Fibroblast of skin of left quadriceps (primary cell): ENCODE data around the gene TEX54.
A peak's percentile ranks its signal among the peaks of the same experiment; 100 is the strongest.
"Not testable (repeated sequence)": the region's sequence is repeated elsewhere in the genome, so short reads cannot be mapped to it uniquely, and the experiment has no call there.

Source experiments
- DNase-seq, 2 experiments: peaks; one replicate each; pipeline ENCODE4 v3.0.0-alpha.2; 2013; ENCODE audit warnings: low read depth in 2 of 2

Gene TEX54

DNA sequence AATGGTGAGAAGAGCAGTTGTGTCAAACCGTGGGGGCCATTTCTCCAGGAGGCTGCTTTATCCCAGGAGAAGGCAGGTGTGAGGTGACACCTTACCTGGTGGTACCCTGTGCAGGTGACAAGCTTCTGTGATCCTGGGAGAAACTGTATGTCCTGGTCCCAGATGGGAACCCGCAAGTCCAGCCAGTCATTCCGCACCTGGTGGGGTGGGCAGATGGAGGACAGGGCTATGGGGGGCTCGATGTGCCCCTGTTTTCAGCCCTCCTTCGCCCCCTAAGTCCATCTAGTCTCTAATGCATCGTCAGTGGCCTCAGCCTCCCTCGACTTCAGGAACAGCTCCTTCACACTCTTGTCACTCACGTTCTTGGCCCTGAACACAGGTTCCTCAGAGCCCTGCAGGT lies 2.7 kb upstream of the TEX54 start:
- DNase-seq: no peak

GRCh38 chr11:62831520-62832335 lies 913 bp downstream of the TEX54 start, which contains the start of gene STX5:
Gene STX5, minus strand, starts transcription at chr11:62832051. Its CDS starts 808 bp downstream, at chr11:62831243.
- peak; percentile 95 for DNase-seq

DNA sequence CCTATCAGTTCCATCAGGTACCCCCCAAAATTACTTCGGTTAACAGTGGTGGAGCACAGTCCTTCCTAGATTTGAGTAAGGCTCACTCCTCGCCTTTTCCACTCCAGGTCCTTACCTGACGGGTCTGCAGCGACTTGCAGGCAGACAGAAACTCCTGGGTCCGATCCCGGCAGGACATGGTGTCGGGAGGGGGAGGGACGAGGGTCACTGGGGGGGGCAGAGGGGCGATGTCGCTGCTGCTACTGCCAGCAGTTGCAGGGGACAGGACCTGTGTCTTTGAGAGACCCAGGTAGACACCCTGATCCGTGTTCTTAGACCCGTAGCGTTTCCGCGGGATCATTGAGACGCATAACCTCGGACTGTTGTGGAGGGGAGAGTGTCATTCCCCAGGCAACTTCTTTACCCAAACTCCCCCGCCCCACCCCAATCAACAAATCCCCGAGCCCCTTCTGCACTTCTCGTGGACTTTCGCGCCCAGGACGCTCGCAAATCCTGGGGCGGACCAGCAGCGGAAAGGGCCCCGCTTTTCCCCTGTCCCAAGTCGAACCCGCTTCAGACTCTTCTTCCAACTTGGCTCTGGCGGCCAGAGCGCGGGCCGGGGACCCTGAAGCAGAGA lies 1.6 kb downstream of the TEX54 start:
- no peak for DNase-seq

- DNase-seq: not testable (repeated sequence)
Measured at GRCh38 chr11:62828130-62828529, 4.5 kb downstream of the TEX54 start.

GRCh38 chr11:62823677-62824076 lies 9.0 kb downstream of the TEX54 start:
- no peak for DNase-seq

- no peak for DNase-seq
Measured at GRCh38 chr11:62817129-62817528, 15.5 kb downstream of the TEX54 start.

- no peak for DNase-seq
Measured at GRCh38 chr11:62816557-62816956, 16.1 kb downstream of the TEX54 start.

GRCh38 chr11:62811659-62812058 lies 21.0 kb downstream of the TEX54 start:
- no peak for DNase-seq

- no peak for DNase-seq
Measured at GRCh38 chr11:62810748-62811147, 21.9 kb downstream of the TEX54 start.

DNA sequence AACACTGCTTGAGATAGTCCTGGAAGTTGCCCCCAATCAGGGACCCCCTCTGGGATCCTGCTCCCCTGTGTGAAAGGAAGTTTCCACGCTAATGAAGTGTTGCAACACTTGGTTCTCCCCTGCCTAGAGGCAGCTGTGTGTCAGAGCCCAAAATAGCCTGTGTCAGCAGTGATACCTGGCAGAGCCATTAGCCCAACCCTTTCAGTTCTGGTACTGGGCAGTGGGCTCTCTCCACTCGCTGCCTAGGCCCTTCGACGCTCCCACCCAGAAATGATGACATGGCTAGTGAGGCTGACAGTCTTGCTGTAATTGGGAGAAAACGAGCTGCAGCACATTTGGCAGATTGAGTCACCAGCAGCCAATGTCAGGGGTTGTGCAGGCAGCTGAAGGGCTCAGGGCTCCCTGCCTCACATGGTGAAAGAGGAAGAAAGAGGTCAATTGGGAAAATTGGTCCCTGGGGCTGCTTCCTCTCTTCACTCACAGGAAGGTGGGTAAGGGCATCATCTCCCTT lies 26.0 kb downstream of the TEX54 start:
- DNase-seq: no peak

- no peak for DNase-seq
Measured at GRCh38 chr11:62805961-62806441, 26.6 kb downstream of the TEX54 start.

DNA sequence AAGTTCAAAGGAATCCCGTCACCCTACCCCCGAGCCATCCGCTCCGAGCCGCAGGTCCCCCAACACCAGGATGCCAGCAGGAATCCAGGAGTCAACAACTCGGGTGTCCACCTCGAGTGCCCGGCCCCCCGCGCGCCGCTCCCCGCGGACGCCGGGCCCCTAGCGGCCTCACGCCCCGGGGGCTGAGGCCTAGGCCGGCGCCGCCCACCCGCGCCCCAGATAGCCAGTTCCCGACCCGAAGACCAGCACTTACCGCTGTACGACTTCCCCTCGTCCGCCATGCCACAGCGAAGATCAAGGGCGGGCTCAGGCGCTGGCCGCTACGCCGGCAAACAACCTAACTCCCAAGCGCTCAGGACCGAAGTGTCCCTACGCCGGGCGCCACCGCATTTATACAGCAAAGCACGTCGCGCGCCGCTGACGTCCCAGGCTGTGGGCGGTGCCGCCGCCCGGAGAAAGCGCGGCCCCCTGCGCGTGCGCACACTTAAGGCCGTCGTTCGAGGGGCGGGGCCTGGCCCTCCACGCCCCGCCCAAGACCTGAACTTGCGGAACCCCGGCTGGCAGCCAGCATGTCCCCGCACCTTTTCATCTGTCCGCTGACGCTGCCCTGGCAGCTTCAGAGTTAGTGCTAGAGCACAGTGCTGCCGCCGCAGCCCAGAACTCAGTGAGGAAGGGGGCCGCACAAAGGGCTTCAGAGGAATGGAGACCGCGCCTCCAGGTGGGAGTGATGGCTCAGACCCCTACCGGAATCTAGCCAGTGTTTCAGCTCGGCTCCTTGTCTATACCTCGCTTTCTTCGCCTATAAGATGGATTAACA lies 27.4 kb downstream of the TEX54 start, which contains the start of gene NXF1:
NXF1 (minus strand) TSS at position 365 of the 817 bp plus-strand sequence; CDS start at position 281, 84 bp downstream.
- DNase-seq: peak; percentile 81 to 84

DNA sequence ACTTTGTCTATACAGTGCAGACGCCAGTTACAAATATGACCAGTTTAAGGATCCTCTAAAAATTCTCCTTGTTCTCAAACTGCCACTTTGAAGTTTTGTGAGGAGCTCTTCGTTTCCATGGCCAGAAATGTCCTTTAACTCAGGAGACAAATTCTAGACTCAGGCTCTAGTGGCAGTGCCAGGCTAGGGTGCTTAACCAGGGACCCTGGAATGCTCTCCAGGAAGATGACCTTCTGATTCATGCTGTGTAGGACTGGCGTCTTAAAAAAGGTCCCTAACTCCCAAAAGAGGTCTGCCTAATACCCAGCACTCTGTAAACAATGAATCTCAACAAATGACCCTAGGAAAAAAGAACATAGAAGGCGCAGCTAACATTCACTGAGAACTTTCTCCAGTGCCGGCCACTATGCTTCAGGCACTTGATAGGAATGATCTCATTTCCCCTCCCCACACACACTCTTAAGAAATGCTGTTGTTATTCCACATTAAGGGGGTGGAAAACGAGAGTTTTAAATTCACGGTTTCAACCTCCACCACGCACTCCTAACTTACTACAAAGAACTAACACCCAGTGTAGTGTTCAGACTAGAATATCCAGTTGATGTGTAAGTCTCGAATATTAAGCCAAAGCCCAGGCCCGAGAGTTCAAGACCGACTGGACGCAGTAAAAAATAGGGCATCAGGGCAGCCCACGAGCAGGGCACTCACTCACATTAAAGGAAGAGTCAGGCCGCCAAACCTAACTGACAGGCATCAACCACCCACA lies 28.1 kb downstream of the TEX54 start:
- DNase-seq: no peak

GRCh38 chr11:62801071-62801470 lies 31.6 kb downstream of the TEX54 start:
- no peak for DNase-seq

DNA sequence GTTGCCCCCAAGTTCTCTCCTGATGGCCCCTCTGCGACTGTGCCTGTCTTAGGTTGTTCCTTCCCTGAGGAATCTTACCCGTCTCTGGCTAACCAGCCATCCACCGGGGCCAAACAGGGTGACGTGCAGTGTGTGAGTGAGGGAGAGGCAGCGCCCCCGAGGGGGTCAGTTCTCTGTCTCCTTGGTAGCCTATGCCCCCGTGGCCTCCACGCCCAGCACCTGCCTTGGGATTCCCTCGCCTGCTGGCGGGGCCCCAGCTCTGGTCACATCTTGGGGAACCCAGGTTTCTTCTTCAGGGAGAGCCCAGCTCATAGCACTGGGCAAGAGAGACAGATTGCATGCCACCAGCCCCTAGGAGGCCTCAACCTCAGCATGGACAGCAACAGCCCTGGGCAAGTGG lies 33.2 kb downstream of the TEX54 start:
- DNase-seq: no peak

DNA sequence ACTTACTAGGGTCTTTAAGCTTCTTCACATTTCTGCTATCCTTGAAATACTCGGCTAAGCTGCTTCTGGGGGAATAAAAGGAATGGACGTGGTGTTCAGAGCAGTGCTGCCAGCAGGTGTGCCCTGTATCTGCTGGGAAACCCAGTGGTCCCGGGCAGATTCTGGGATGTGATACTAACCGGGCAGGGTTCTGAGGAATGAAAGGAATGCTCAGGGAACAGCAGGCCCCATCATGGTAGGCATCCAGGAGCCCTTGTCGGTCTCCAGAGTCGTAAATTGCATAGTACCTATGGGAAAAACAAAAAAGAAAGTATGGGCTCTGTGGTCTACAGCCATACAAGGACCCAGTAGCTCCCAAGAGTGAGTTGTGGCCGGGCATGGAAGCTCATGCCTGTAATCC lies 36.4 kb downstream of the TEX54 start:
- no peak for DNase-seq

DNA sequence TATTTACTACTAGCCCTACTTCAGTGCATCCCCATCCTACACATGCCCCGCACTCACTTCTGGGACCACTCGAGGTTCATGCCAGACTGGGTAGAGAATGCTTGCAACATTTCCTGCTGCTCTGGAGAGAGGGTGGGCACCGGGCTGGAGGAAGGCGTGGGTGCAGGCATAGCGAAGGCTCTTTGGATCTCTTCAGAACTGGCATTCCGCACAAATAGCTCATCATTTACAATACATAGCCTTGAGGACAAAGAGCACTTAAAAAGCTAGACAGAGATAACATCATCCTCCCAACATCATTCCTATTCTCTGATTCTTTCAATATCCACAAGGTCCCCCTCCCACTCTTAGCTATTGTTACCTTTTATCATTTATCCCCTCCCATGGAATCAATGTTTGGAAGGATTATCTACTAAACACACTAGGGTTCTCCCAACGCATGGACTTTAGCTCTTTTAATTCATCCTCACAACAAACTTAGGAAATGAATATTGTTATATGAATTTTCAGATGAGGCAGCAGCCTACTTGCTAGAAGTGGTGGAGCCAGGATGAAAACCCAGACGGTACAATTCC lies 38.4 kb downstream of the TEX54 start:
- DNase-seq: no peak

DNA sequence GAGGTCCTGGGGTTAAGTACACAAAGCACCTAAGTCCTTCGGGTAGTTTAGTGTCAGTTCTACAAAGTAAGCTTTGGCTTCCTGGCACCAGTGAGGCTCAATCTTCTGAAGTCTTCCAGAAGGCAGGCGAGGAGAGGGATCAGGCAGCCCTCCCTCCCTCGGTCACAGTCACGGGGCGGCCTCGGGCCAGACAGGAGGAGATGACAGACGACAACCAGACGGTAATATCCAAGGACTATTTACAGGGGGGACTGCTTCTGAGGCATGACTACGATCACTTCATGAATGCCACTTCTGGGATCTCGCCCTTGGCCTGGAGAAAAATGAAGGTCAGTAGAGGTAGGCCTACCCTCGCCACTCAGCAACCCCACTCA lies 40.5 kb downstream of the TEX54 start:
- no peak for DNase-seq

GRCh38 chr11:62791501-62792201 lies 41.0 kb downstream of the TEX54 start, which contains the start of gene TMEM223:
Gene TMEM223, minus strand, starts transcription at chr11:62792006. Its CDS starts 12 bp downstream, at chr11:62791994.
- no peak for DNase-seq

DNA sequence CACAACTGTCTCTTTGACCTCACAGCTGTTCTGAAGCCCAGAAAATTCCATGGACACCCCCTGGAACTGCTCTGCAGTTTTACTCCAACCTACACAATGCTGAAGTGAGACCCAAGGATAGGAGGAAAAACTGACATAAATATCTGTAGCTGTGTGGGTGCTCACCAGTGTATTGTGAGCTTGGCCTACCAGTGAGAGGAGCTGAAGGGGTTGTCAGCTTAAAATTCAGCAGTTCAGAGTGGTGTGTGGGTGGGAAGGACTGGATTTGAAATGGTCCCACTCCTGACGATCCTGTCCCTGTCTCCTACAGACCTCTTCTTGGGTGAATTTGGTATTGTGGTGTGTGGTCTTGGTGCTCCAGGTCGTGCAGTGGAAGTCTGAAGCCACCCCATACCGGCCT lies 43.1 kb downstream of the TEX54 start:
- no peak for DNase-seq
